Heart left ventricle (tissue), 13 donors: ENCODE results near the gene CDKN1C.

ENCODE experiments used
- CTCF ChIP-seq, 12 donors: fragments of 200-600 bp; sonication (generic) in 4 of 12; IDR thresholded peaks; one replicate each; pipeline versions ENCODE4 v1.5.0 to v1.8.0; 2018 to 2022; ENCODE audit warnings: antibody characterized with exemption in 12 of 12, mild to moderate bottlenecking in 5 of 12
- POLR2A ChIP-seq, 2 donors: fragments of 450-650 bp; IDR thresholded peaks; one replicate each; pipeline ENCODE4 v1.6.1; 2017; ENCODE audit warnings: antibody characterized with exemption in 2 of 2, mild to moderate bottlenecking in 2 of 2, moderate library complexity in 2 of 2
- donor health status: ischemic (EF 13 %, LVEDD 7.1; RV severe dilation, severe dysfunction).
- donor health status: DM: no; HTN: yes; CAD: no.
- donor health status: DM: no; HTN: no; CAD: no.
- donor health status: ischemic (EF 25% LVEDD 6.9; RV normal size, moderate dysfunction).
- donor health status: ischemic (EF 25% LVEDD 5.7; RV mildly dilated, moderate dysfunction).
- donor health status: ischemic (EF 35%, LVEDD 5.7; RV mildly dilated, moderate dysfunction).
- donor health status: nonischemic (EF 11% LVEDD 7.7; RV severe dilation, severe dysfunction).
- donor health status: DM: yes; HTN: yes; CAD: no.
- donor health status: PGD.
- donor health status: ischemic (EF 29% LVEDD 5.4; RV normal size, mild dysfunction).
- donor health status: nonischemic (EF 23%, LVEDD 6.1; RV moderate dilation, normal function).

GRCh38 chr11:2912498-2912897, 26.9 kb upstream of the CDKN1C start:
- TF ChIP-seq CTCF (IDR thresholded peaks at IDR 0.05) (no peak), POLR2A (IDR thresholded peaks at IDR 0.05) (no peak)
